B cell (primary cell): Measurements from ENCODE around the gene UBXN7.

Source experiments
- EZH2 ChIP-seq: IDR thresholded peaks from 2 replicates; pipeline ENCODE4 v1.6.1; 2012; ENCODE audit warnings: borderline replicate concordance, low read depth, mild to moderate bottlenecking, moderate library complexity, low read length; ENCODE audit not compliant: insufficient read depth, poor library complexity, severe bottlenecking
- TF ChIP-seq, protein P1 (sequence below): fragments of 200-600 bp; IDR thresholded peaks from one replicate; pipeline ENCODE4 v1.8.0; 2022; ENCODE audit warnings: antibody characterized with exemption, mild to moderate bottlenecking

DNA sequence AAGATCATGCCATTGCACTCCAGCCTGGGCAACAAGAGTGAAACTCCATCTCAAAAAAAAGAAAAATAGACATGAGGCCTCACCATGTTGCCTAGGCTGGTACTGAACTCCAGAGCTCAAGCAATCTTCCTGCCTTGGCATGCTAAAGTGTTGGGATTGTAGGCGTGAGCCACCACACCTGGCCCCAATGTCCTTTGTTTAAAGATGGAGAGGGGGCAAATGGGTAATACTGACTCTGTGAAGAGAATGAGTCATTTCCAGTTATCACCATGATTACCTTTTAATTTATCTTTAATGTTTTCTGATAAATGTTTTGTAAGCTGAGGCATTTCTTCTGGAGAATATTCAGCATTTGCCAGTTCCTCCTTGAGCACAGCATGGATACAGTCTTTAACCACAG is 116.4 kb downstream of the UBXN7 start:
- TF ChIP-seq, protein P1, sequence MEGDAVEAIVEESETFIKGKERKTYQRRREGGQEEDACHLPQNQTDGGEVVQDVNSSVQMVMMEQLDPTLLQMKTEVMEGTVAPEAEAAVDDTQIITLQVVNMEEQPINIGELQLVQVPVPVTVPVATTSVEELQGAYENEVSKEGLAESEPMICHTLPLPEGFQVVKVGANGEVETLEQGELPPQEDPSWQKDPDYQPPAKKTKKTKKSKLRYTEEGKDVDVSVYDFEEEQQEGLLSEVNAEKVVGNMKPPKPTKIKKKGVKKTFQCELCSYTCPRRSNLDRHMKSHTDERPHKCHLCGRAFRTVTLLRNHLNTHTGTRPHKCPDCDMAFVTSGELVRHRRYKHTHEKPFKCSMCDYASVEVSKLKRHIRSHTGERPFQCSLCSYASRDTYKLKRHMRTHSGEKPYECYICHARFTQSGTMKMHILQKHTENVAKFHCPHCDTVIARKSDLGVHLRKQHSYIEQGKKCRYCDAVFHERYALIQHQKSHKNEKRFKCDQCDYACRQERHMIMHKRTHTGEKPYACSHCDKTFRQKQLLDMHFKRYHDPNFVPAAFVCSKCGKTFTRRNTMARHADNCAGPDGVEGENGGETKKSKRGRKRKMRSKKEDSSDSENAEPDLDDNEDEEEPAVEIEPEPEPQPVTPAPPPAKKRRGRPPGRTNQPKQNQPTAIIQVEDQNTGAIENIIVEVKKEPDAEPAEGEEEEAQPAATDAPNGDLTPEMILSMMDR = no peak
- no peak for TF ChIP-seq EZH2
